ENCODE results near the gene NOL8. TPM values are rescaled to one million over a fixed set of nuclear protein-coding genes. Genes with fewer than 3 reads are reported as not detected.

NOL8 gene
- total and polyA plus RNA-seq, 2 experiments from 2014 or later = 26.0 to 42.7 TPM

GRCh38 chr9:92324889-92325268 is 271 bp downstream of the NOL8 start:
- Histone ChIP-seq H3K36me3 (ENCODE audit: insufficient read depth) (peaks cover 25% of the 10 kb centered on the region), H4K20me1 (replicated peaks; ENCODE audit: insufficient read depth) (no peaks in the 10 kb centered on the region), H2AFZ (peak overlapping the region; percentile 100), H3K27me3 (ENCODE audit: insufficient read depth) (no peaks in the 10 kb centered on the region), H3K27ac (ENCODE audit: low read depth) (peak overlapping the region; percentile 99), H3K4me3 (peak overlapping the region; percentile 87), H3K9me2 (ENCODE audit: insufficient read depth) (no peaks in the 10 kb centered on the region), H3K4me2 (peak overlapping the region; percentile 100), H3F3A (replicated peaks; ENCODE audit: low read depth) (0 out of 2 replicates have a peak, but pooled peaks cover 4% of the 10 kb centered on the region), H3K79me2 (replicated peaks; ENCODE audit: insufficient read depth) (peaks cover 32% of the 10 kb centered on the region), H3K4me1 (ENCODE audit: insufficient read depth) (peaks cover 19% of the 10 kb centered on the region)
- H3K36me3 Mint-ChIP-seq (ENCODE audit: low read depth) = peaks cover 25% of the 10 kb centered on the region
- ATAC-seq (peak; percentile 39), DNase-seq (ENCODE audit: low spot score) (no peak)
- peaks cover 5% of the 10 kb centered on the region for H3K27me3 Mint-ChIP-seq (ENCODE audit: insufficient read depth, low read depth, poor library complexity)
- no peak for TF ChIP-seq ZNF462 (CRISPR knock-in tag; IDR thresholded peaks at IDR 0.05)
- no peak for TF ChIP-seq CTCF (conservative IDR thresholded peaks at IDR 0.05; ENCODE audit: low read depth in 2 of 2)
- no peak for TF ChIP-seq EZH2 (IDR thresholded peaks at IDR 0.05; ENCODE audit: low read depth, unreplicated experiment)
- no peak for TF ChIP-seq CREB1 (CRISPR knock-in tag; IDR thresholded peaks at IDR 0.05; ENCODE audit: low read depth)
- no peak for TF ChIP-seq NANOG (IDR thresholded peaks at IDR 0.05; ENCODE audit: borderline replicate concordance)
- no peak for TF ChIP-seq ZNF114 (CRISPR knock-in tag; IDR thresholded peaks at IDR 0.05)
- TF ChIP-seq REST (IDR thresholded peaks at IDR 0.05; ENCODE audit: unreplicated experiment) = no peak
- no peak for TF ChIP-seq ZNF331 (CRISPR knock-in tag; IDR thresholded peaks at IDR 0.05; ENCODE audit: low read depth)
- TF ChIP-seq JUNB (IDR thresholded peaks at IDR 0.05; ENCODE audit: unreplicated experiment) = no peak
- no peak for TF ChIP-seq EZH2phosphoT487 (IDR thresholded peaks at IDR 0.05; ENCODE audit: unreplicated experiment)
- TF ChIP-seq STAT1 (IDR thresholded peaks at IDR 0.05; ENCODE audit: unreplicated experiment) = no peak
- no peak for TF ChIP-seq ETS1 (IDR thresholded peaks at IDR 0.05)
- TF ChIP-seq POLR2AphosphoS5 (IDR thresholded peaks at IDR 0.05; ENCODE audit: low read depth) = no peak
- peaks cover 22% of the 10 kb centered on the region for H3K4me1 Mint-ChIP-seq
- H3K9me3 Mint-ChIP-seq = no peaks in the 10 kb centered on the region
- peak overlapping the region; percentile 95 for H3K4me3 Mint-ChIP-seq
- H3K27ac Mint-ChIP-seq = peak overlapping the region; percentile 99

Measured in GM23338 (cell line).